Immature natural killer cell (primary cell): Measurements from ENCODE around the gene USP2. TPM values are rescaled to one million over a fixed set of nuclear protein-coding genes. Genes with fewer than 3 reads are reported as not detected.
A peak's percentile ranks its signal among the peaks of the same experiment; 100 is the strongest.

Source experiments
- DNase-seq, 3 donors: peaks; one replicate each; pipeline ENCODE4 v3.0.0; 2022; ENCODE audit warnings: mixed read lengths in 1 of 3
- H3K27ac Mint-ChIP-seq, 6 donors: one replicate each; pipeline ENCODE4 v1.8.0; 2020; ENCODE audit warnings: mixed read lengths in 6 of 6, mild to moderate bottlenecking in 5 of 6, inconsistent platforms in 4 of 6, moderate library complexity in 3 of 6
- H3K27me3 Mint-ChIP-seq, 3 donors: one replicate each; pipeline ENCODE4 v1.8.0; 2020 to 2021; ENCODE audit warnings: low read depth in 3 of 3, mild to moderate bottlenecking in 3 of 3, mixed read lengths in 3 of 3, moderate library complexity in 3 of 3, inconsistent platforms in 1 of 3
- H3K36me3 Mint-ChIP-seq, 3 donors: one replicate each; pipeline ENCODE4 v1.8.0; 2020; ENCODE audit warnings: mixed read lengths in 3 of 3, inconsistent platforms in 2 of 3, mild to moderate bottlenecking in 2 of 3
- H3K4me1 Mint-ChIP-seq, 2 donors: one replicate each; pipeline ENCODE4 v1.8.0; 2020; ENCODE audit warnings: inconsistent platforms in 2 of 2, mild to moderate bottlenecking in 2 of 2, mixed read lengths in 2 of 2, moderate library complexity in 1 of 2
- H3K4me3 Mint-ChIP-seq, 5 donors: one replicate each; pipeline ENCODE4 v1.8.0; 2020; ENCODE audit warnings: mild to moderate bottlenecking in 5 of 5, mixed read lengths in 5 of 5, inconsistent platforms in 3 of 5, moderate library complexity in 3 of 5
- H3K9me3 Mint-ChIP-seq, 6 donors: one replicate each; pipeline ENCODE4 v1.8.0; 2020; ENCODE audit warnings: mild to moderate bottlenecking in 6 of 6, mixed read lengths in 6 of 6, inconsistent platforms in 4 of 6, moderate library complexity in 3 of 6
- polyA plus RNA-seq, 3 donors: library from polyadenylated mRNA; unstranded; fragments of 300-500 nt; fragmentation: Illumina TruSeq; gene quantifications; one replicate each; pipeline ENCODE4 v1.2.3, GENCODE V29; 2021

The USP2 gene, protein sequence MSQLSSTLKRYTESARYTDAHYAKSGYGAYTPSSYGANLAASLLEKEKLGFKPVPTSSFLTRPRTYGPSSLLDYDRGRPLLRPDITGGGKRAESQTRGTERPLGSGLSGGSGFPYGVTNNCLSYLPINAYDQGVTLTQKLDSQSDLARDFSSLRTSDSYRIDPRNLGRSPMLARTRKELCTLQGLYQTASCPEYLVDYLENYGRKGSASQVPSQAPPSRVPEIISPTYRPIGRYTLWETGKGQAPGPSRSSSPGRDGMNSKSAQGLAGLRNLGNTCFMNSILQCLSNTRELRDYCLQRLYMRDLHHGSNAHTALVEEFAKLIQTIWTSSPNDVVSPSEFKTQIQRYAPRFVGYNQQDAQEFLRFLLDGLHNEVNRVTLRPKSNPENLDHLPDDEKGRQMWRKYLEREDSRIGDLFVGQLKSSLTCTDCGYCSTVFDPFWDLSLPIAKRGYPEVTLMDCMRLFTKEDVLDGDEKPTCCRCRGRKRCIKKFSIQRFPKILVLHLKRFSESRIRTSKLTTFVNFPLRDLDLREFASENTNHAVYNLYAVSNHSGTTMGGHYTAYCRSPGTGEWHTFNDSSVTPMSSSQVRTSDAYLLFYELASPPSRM
- polyA plus RNA-seq, result not detected

DNA sequence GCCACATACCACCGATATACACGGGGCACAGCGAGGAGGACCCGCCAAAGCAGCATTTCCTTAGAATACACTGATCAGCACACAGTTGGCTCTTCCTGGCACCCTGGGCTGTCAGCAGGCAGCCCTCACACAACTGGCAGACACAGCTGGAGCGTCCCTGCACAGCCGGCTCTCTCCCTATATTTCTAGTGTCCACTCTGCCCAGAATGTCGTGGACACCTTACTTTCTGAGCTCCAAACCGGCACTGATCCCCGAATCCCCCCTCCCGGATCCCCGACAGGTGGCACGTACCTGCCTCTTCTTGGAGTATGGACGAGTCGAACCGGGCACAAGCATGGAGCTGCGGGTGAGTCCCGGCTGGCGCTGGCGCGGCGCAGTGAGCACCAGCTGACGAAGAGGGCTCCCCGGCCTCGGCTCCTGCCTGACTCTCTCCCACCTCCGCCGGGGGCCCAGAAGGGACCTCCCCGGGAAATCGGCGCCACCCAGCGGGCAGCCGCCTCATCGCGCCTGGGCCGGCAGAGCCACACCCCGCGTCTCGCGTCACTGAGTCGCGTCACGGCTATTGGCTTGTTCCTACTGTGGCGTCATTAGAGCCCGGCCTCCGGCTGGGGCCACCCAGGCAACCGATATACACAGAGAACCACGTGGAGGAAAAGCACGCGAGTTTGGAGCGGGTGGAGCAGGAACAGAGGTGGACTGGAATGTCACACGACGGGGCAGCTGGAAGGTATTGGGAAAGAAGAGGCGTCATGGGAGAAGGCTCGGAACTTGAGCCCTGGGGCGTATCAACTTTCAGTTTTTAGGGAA lies at the start of gene USP2:
Gene USP2 (minus strand): TSS at position 510 of the 808 bp plus-strand sequence. CDS start 8,210 bp downstream, outside the sequence.
- Mint-ChIP-seq H3K9me3 (no peaks in the 10 kb centered on the region), H3K4me1 (peaks cover 0 to 5% of the 10 kb centered on the region in 2 donors), H3K27me3 (peaks cover 5 to 7% (median 5%) of the 10 kb centered on the region in 3 donors), H3K4me3 (no peak within 1 kb of the TSS), H3K36me3 (no peaks in the 10 kb centered on the region), H3K27ac (peak within 1 kb of the TSS in 2 of 6 donors; percentile 25 to 45)
- DNase-seq, result peak; percentile 96

DNA sequence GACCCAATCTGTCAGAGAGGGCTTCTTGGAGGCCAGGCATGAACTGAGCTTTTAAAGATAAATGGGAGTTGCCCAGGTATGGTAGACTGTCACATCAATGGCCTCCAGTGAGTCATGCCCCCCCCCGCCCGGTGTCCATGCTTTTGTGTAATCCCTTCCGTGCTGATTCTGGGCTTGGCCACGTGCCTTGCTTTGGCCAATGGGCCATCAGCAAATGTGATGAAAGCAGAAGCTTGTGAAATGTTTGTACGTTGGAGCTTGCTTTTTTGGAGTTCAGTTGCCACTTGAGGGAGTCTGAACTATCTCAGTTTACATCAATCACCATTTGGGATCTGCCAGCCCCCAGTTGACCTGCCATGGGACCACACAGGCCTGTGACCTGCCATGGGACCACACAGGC lies 45.8 kb upstream of the USP2 start:
- Mint-ChIP-seq H3K4me1 (peaks cover 0 to 7% of the 10 kb centered on the region in 2 donors), H3K27me3 (peaks cover 3 to 31% (median 6%) of the 10 kb centered on the region in 3 donors), H3K9me3 (peaks cover 0 to 4% (median 0%) of the 10 kb centered on the region in 6 donors), H3K4me3 (no peak overlapping the region), H3K36me3 (no peaks in the 10 kb centered on the region), H3K27ac (no peak overlapping the region)
- DNase-seq, result no peak

DNA sequence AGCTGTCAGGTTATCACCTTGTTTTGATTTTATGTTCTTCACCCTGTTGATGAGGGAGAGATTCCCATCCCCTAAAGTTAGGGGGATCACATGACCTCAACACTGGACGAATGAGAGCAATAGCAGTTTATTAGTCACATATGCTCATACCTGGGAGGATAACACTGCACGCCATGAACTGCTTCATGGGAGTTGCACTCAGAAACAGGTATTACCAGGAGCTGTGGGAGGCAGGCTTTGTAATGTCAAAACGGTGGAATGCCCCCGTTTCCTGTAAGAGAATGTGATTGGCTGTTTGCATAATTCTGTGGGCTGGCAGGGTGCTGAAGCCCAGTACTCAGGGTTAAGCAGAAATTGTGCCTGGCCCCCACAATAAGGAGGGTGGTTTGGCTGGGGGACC lies 44.7 kb upstream of the USP2 start:
- Mint-ChIP-seq H3K36me3 (no peaks in the 10 kb centered on the region), H3K4me3 (no peak overlapping the region), H3K27me3 (peaks cover 7 to 25% (median 9%) of the 10 kb centered on the region in 3 donors), H3K4me1 (peaks cover 0 to 10% of the 10 kb centered on the region in 2 donors), H3K27ac (no peak overlapping the region), H3K9me3 (peaks cover 0 to 4% (median 0%) of the 10 kb centered on the region in 6 donors)
- DNase-seq, result no peak

DNA sequence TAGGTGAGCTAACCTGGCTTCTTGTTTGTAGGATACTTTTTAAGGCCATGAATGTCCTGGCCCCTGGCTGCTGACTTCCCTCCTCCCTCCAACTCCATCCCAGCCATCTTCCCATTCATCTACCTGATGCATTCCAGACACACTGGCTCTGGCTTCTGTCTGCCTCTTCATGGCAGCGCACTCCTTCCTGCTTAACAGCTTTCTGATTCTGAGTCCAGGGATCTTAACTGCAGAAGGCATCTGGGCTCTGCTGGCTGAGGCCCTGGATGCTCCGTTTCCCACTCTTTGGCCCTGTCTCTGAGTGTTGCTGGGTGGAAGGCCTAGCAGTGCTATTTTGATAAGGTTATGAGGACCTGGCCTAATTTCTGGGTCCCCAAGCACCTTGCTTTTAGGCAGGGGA lies 43.3 kb upstream of the USP2 start:
- H3K4me1 Mint-ChIP-seq, result peaks cover 0 to 10% of the 10 kb centered on the region in 2 donors
- H3K36me3 Mint-ChIP-seq, result no peaks in the 10 kb centered on the region
- H3K27me3 Mint-ChIP-seq, result peaks cover 9 to 20% (median 12%) of the 10 kb centered on the region in 3 donors
- DNase-seq, result no peak
- H3K4me3 Mint-ChIP-seq, result no peak overlapping the region
- no peak overlapping the region for H3K27ac Mint-ChIP-seq
- H3K9me3 Mint-ChIP-seq, result peaks cover 0 to 2% (median 0%) of the 10 kb centered on the region in 6 donors

DNA sequence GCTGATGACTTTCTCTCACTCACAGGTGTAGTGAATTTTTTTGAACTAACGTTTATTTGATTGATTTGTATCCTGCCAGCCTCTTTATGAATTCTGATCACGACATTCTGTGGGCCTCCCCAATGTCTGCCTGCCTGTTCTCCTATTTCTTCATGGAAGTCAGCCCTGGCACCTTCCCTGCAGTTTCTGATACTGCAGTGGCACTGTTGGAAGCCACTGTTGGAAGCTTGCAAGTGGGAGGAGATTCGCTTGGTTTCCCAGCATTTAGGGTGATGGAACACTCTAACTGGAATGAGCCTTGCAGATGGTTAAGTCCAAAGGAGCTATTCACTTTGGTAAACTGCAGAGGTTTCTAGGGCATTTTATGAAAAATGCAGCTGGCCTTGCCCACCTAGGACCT lies 42.8 kb upstream of the USP2 start:
- DNase-seq, result no peak
- no peak overlapping the region for H3K27ac Mint-ChIP-seq
- peaks cover 0 to 2% (median 0%) of the 10 kb centered on the region in 6 donors for H3K9me3 Mint-ChIP-seq
- H3K4me3 Mint-ChIP-seq, result peak overlapping the region in 1 of 5 donors; percentile 3
- peaks cover 9 to 20% (median 12%) of the 10 kb centered on the region in 3 donors for H3K27me3 Mint-ChIP-seq
- H3K4me1 Mint-ChIP-seq, result peaks cover 0 to 10% of the 10 kb centered on the region in 2 donors
- H3K36me3 Mint-ChIP-seq, result no peaks in the 10 kb centered on the region

DNA sequence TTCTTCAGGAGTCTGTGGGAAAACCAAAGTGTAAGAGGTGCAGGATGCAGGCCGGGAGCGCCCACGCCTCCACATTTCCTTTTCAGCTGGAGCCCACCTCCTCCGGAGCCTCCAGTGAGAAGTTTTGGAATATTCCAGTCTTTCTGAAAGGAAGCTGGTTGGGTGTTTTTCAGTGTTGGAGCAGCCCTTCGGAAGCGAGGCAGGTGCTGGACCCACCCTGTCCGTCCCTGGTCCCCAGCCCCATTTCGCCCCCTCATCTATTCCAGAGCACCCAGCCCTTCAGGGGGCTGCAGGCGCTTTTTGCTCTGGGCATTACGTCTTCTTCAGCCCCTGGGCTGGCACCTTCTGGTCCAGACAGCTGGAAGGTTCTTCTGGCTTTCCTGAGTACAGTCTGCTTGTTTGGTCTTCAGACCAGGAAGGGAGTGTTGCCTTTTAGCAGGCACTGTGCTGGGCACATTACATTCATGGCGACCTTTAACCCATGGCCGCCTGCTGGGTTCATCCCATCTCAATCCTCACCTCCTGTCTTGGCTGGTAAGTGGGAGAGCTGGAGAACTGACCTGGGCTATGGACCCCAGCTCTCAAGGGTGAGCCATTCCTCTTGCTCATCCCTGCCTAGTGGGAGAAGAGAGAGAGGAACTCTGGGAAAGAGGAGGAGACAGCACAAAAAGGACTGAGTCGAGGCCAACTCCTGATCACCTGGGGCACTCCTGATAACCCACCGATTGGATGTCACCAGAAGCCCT lies 42.2 kb upstream of the USP2 start:
- Mint-ChIP-seq H3K27ac (no peak overlapping the region), H3K4me3 (peak overlapping the region in 1 of 5 donors; percentile 7), H3K9me3 (peaks cover 0 to 2% (median 0%) of the 10 kb centered on the region in 6 donors), H3K4me1 (peaks cover 0 to 10% of the 10 kb centered on the region in 2 donors), H3K27me3 (peaks cover 9 to 19% (median 12%) of the 10 kb centered on the region in 3 donors), H3K36me3 (no peaks in the 10 kb centered on the region)
- no peak for DNase-seq

DNA sequence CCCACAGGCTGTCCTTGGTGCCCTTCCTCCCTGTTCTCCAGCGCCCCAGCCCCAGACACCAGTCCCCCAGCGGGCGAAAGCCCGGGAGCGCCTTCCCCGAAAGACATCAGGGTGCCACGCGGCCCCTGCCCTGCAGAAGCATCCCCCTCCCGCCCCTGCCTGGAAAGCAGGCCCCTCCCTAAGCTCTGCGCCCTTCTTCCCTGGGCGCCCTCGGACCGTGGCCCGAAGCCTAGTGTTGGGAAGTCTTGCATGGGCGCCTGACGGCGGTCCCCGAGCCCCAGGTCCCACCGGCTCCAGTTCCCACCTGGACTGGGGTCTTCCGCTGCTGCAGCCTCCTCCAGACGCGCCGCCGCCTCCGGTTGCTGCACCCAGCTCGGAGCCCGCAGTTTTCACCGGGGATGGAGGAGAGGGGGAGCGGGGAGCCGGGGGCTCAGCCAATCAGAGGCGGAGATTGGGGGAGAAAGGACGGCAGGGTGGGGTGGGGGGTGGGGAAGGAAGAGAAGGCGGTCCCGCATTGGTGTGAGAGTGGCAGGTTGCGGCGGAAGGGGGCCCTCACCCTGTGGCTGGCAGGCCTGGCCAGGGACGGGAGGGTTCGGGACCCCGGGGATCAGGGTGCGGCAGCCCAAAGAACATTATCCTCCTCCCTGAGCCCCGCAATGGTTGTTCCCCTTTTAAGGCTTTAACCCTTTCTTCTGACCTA lies 41.5 kb upstream of the USP2 start, which contains the start of gene THY1:
Gene THY1 (minus strand): TSS at position 364 of the 700 bp plus-strand sequence. CDS start 2,267 bp downstream, outside the sequence.
- H3K36me3 Mint-ChIP-seq, result no peaks in the 10 kb centered on the region

DNA sequence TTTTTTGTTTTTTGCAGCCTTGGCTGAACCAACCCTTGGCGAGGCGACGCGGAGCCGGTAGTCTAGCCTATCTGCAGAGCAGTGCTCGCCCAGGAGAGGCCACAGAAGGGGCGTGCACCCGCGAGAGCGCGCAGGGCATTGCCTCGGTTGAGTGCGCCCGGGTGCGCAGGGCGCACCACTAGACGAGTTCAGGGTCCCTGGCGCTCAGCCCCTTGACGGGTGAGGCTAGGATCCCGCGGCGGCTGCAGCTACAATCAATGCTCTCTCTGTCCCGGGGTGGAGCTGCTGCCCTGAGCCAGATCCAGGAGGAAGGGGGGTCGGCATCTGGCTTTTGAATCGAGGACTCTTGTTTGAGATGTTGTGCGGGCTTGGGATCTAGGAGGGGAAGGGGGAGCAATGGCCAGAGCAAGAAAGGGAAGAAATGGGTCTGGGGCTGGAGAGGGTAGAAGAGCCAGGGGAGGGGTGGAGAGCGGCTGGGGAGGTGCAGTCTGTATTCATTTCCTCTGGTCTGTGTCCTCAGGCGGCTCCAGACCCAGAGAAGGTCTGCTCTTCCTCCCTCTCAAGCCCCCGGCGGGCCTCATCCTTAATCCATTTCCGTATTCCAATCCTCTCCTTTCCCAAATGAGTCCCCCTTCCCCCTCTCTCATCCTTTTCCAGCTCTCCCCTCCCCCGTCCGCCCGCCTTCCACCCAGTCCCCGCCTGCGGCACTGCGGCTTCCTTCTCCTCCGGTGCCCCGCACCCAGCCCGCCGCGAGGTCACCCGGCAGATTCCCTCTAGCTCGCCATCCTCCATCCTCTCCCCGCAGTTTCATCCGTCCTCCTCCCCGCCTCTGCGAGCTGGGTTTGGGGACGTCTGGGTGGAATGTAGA lies 40.7 kb upstream of the USP2 start:
- Mint-ChIP-seq H3K9me3 (no peaks in the 10 kb centered on the region), H3K27ac (no peak overlapping the region), H3K36me3 (no peaks in the 10 kb centered on the region), H3K4me1 (peaks cover 0 to 10% of the 10 kb centered on the region in 2 donors), H3K4me3 (no peak overlapping the region), H3K27me3 (peaks cover 9 to 16% (median 12%) of the 10 kb centered on the region in 3 donors)
- no peak for DNase-seq

More for the DNA sequence above, 41.5 kb upstream of the USP2 start, which contains the start of gene THY1:
- Mint-ChIP-seq H3K9me3 (peaks cover 0 to under 1% (median 0%) of the 10 kb centered on the region in 6 donors), H3K27ac (no peak within 1 kb of the TSS), H3K4me3 (peak within 1 kb of the TSS in 1 of 5 donors; percentile 7), H3K27me3 (peaks cover 9 to 16% (median 12%) of the 10 kb centered on the region in 3 donors), H3K4me1 (peaks cover 0 to 10% of the 10 kb centered on the region in 2 donors)
- no peak for DNase-seq

DNA sequence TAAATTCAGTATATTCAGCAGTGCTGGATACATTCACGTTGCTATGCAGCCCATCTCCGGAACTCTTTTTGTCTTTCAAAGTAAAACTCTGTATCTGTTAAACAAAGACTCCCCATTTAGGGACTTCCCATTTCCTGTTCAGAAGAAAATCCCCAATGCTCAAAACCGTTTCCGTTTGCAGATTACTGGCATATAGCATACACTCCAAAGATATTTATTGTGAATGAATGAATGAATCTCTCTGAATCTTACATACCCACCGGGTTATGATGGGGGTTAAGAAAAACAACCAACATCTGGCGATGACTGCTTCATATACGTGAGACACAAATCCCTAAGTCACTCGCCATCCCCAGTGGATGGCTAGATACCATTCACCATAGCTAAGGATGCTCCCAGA lies 39.9 kb upstream of the USP2 start:
- H3K9me3 Mint-ChIP-seq, result no peaks in the 10 kb centered on the region
- H3K27ac Mint-ChIP-seq, result no peak overlapping the region
- H3K36me3 Mint-ChIP-seq, result no peaks in the 10 kb centered on the region
- peaks cover 9 to 16% (median 13%) of the 10 kb centered on the region in 3 donors for H3K27me3 Mint-ChIP-seq
- DNase-seq, result no peak
- H3K4me1 Mint-ChIP-seq, result peaks cover 0 to 10% of the 10 kb centered on the region in 2 donors
- no peak overlapping the region for H3K4me3 Mint-ChIP-seq

DNA sequence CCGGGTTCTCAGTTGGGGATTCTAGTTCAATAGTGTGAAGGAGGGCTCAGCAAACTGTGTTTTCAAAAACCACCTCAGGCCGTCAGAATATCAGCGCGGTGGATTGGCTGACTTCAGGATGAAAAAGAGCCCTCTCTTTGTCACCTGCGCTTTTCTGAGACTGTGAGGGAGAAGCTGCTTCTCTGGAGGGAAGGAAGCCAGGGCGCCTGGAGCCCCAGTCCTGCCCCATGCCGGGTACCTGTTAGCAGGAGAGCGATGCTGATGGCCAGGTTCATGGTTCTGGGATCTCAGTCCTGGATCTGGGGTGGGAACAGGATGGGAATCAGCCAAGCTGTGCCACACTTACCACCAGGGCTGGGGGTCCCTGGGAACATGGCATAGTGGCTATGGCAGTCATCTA lies 39.1 kb upstream of the USP2 start:
- H3K27me3 Mint-ChIP-seq, result peaks cover 9 to 16% (median 13%) of the 10 kb centered on the region in 3 donors
- H3K9me3 Mint-ChIP-seq, result no peaks in the 10 kb centered on the region
- no peak for DNase-seq
- H3K27ac Mint-ChIP-seq, result no peak overlapping the region
- H3K4me1 Mint-ChIP-seq, result peaks cover 0 to 8% of the 10 kb centered on the region in 2 donors
- H3K36me3 Mint-ChIP-seq, result no peaks in the 10 kb centered on the region
- no peak overlapping the region for H3K4me3 Mint-ChIP-seq

DNA sequence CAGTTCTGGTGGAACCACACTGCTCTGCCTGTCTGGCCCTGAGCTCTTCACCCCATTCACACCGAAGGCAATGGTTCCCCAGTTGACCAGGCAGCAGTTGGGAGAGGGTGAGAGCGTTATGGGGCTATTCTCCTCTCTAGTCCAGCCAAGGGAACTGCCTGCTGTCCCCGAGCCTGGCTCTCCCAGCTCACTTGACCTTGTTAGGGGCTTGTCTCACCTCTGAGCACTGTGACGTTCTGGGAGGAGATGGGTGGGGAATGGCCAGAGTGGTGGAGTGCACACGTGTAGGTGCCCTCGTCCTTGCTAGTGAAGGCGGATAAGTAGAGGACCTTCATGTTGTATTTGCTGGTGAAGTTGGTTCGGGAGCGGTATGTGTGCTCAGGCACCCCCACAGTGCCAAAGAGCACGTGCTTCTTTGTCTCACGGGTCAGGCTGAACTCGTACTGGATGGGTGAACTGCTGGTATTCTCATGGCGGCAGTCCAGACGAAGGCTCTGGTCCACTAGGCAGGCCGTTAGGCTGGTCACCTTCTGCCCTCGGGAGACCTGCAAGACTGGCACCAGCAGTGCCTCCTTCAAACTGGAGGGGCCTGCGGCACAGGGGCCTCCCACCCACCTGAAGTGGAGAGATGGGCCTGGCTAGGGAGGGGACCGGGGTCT lies 38.5 kb upstream of the USP2 start:
- DNase-seq, result no peak
- H3K27me3 Mint-ChIP-seq, result peaks cover 9 to 16% (median 16%) of the 10 kb centered on the region in 3 donors
- no peaks in the 10 kb centered on the region for H3K36me3 Mint-ChIP-seq
- peaks cover 0 to 8% of the 10 kb centered on the region in 2 donors for H3K4me1 Mint-ChIP-seq
- H3K9me3 Mint-ChIP-seq, result no peaks in the 10 kb centered on the region
- H3K27ac Mint-ChIP-seq, result no peak overlapping the region
- H3K4me3 Mint-ChIP-seq, result no peak overlapping the region
